ENCODE results near the gene RASSF8. TPM values are rescaled to one million over a fixed set of nuclear protein-coding genes. Genes with fewer than 3 reads are reported as not detected.
"Not testable (repeated sequence)": the region's sequence is repeated elsewhere in the genome, so short reads cannot be mapped to it uniquely, and the experiment has no call there.

RASSF8 gene
- total RNA-seq, 2 donors from 2014 or later: 47.9 to 86.6 TPM

DNA sequence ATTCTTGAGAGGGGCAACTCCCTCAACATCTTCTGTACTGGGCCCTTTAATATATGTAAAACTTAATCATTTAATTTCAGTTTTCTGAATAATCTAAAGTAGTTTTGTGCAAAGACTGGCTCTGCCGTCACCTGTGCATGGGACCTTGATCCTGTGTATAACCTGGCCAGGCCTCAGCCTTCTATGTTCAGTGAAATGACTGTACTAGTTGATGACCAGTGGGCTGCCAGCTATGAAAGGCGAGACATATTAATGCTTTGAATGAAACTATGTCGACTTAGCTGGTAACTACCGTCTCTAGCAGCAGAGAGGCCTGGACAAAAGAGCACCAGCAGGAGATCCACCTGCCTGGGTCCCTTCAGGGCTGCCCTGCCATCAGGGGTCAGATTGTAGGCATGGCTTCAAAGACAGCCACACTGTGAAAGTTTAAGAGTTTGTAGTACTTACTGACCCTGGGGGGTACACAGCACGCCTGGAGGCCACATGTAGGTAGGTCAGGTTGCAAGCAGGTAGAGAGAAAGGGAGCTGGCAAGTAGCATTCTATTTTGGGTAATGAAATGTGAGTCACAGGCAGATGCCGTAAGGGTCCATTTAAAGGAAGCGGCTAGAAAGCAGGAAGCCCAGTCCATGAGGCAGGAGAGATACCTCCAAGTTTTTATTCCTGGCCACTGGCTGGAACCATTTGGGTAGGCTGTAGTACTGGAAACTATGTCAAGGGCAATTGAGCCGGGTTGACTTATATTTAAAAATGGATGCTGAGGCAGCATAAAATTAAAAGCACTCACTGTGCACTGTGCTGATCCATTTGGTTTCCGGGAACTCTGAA, 89.1 kb downstream of the RASSF8 start:
- peaks cover 16 to 39% of the 10 kb centered on the region in 2 donors for H3K4me1 ChIP-seq (ENCODE audit: control insufficient read depth in 1 of 2, low read depth in 2 of 2)
- DNase-seq (ENCODE audit: low spot score) (no peak), ATAC-seq (ENCODE audit: insufficient number of reproducible peaks, low FRiP score, low read depth) (no peak)
- H3K27ac ChIP-seq: no peak overlapping the region
- no peaks in the 10 kb centered on the region for H3K27me3 ChIP-seq (replicated peaks; ENCODE audit: insufficient read depth)
- no peak overlapping the region for H3K4me3 ChIP-seq
- TF ChIP-seq, protein P1, sequence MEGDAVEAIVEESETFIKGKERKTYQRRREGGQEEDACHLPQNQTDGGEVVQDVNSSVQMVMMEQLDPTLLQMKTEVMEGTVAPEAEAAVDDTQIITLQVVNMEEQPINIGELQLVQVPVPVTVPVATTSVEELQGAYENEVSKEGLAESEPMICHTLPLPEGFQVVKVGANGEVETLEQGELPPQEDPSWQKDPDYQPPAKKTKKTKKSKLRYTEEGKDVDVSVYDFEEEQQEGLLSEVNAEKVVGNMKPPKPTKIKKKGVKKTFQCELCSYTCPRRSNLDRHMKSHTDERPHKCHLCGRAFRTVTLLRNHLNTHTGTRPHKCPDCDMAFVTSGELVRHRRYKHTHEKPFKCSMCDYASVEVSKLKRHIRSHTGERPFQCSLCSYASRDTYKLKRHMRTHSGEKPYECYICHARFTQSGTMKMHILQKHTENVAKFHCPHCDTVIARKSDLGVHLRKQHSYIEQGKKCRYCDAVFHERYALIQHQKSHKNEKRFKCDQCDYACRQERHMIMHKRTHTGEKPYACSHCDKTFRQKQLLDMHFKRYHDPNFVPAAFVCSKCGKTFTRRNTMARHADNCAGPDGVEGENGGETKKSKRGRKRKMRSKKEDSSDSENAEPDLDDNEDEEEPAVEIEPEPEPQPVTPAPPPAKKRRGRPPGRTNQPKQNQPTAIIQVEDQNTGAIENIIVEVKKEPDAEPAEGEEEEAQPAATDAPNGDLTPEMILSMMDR (IDR thresholded peaks at IDR 0.05): no peak
- no peaks in the 10 kb centered on the region for H3K36me3 ChIP-seq
- no peaks in the 10 kb centered on the region for H3K9me3 ChIP-seq

DNA sequence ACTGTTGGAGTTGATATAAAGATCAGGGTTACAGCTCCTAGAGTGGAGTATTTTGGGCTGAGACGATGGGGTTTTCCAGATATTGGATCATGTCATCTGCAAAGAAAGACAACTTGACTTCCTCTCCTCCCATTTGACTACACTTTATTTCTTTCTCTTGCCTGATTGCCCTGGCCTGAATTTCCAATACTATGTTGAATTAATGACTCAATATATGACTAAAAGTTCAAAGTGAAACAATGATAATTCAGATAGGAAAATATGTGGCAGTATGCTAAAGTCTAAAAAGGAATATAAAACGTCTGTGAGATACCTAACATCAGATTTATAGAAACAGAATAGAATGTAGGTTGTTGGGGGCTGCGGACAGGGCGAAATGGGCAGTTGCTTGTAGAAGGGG, 94.2 kb downstream of the RASSF8 start:
- H3K9me3 ChIP-seq: no peaks in the 10 kb centered on the region
- H3K36me3 ChIP-seq: no peaks in the 10 kb centered on the region
- peaks cover 20 to 45% of the 10 kb centered on the region in 2 donors for H3K4me1 ChIP-seq (ENCODE audit: control insufficient read depth in 1 of 2, low read depth in 2 of 2)
- TF ChIP-seq, protein P1 (IDR thresholded peaks at IDR 0.05): no peak
- H3K4me3 ChIP-seq: no peak overlapping the region
- no peaks in the 10 kb centered on the region for H3K27me3 ChIP-seq (replicated peaks; ENCODE audit: insufficient read depth)
- ATAC-seq (ENCODE audit: insufficient number of reproducible peaks, low FRiP score, low read depth) (no peak), DNase-seq (ENCODE audit: low spot score) (no peak)
- no peak overlapping the region for H3K27ac ChIP-seq

DNA sequence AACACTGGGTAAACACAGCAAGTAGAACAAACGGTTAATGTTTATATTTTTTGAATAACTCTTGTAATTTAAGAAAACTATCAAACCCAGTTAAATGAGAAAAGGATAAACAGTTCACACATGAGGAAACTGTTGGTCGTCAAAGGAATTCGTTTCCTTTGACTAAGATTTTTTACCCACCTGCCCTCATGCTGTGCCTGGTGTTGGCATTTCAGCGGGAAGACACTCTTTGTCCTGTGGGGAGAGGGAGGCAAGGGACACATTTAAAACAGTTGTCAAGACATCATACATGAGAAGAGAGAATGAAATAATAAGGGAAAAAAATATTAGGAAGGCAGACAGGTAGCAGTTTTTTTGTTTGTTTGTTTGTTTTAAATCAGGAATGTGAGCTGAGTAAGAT, 95.9 kb downstream of the RASSF8 start:
- Histone ChIP-seq H3K36me3 (no peaks in the 10 kb centered on the region), H3K4me1 (ENCODE audit: control insufficient read depth in 1 of 2, low read depth in 2 of 2) (peaks cover 20 to 51% of the 10 kb centered on the region in 2 donors), H3K4me3 (no peak overlapping the region), H3K27me3 (replicated peaks; ENCODE audit: insufficient read depth) (no peaks in the 10 kb centered on the region), H3K9me3 (no peaks in the 10 kb centered on the region), H3K27ac (no peak overlapping the region)
- TF ChIP-seq, protein P1 (IDR thresholded peaks at IDR 0.05): no peak
- DNase-seq (ENCODE audit: low spot score): no peak
- no peak for ATAC-seq (ENCODE audit: insufficient number of reproducible peaks, low FRiP score, low read depth)

DNA sequence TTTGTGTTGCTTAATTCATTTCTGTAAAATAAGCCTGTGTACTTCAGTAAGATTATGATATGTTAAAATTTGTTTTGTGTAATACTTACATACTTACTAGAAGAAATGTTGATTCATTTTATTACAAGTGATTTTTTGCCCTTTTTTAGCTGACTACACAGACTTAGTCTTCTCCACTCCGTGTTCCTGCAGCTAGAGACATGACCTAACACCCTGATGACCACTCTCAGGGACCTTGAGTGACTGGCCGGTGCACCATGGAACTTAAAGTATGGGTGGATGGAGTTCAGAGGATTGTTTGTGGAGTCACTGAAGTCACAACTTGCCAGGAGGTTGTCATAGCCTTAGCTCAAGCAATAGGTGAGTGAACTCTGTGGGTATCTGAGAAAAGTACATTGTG, 96.6 kb downstream of the RASSF8 start:
- Histone ChIP-seq H3K9me3 (no peaks in the 10 kb centered on the region), H3K27me3 (replicated peaks; ENCODE audit: insufficient read depth) (no peaks in the 10 kb centered on the region), H3K36me3 (no peaks in the 10 kb centered on the region), H3K27ac (no peak overlapping the region), H3K4me3 (no peak overlapping the region), H3K4me1 (ENCODE audit: control insufficient read depth in 1 of 2, low read depth in 2 of 2) (peaks cover 20 to 51% of the 10 kb centered on the region in 2 donors)
- DNase-seq (ENCODE audit: low spot score): no peak
- no peak for ATAC-seq (ENCODE audit: insufficient number of reproducible peaks, low FRiP score, low read depth)
- TF ChIP-seq, protein P1 (IDR thresholded peaks at IDR 0.05): no peak

DNA sequence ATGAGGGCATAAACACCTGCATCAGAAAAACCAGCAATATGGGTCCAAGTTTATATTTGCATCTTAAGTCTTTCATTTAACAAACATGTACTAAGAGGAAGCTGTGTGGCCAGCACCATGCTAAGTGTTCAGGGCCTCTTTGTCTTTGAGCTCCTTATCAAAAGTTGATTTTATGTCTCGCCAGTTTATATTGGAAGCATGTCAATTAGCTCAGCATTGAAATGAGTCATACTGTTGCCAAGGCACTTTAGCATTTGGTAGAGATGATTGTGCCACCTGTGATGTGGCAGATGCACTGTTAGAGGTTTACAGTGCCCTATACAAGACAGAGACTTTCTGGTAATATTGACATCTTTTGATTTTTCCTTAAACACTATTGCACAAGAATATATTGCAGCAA, 97.9 kb downstream of the RASSF8 start:
- no peak for ATAC-seq (ENCODE audit: insufficient number of reproducible peaks, low FRiP score, low read depth)
- DNase-seq (ENCODE audit: low spot score): no peak
- Histone ChIP-seq H3K4me1 (ENCODE audit: control insufficient read depth in 1 of 2, low read depth in 2 of 2) (peaks cover 20 to 51% of the 10 kb centered on the region in 2 donors), H3K27ac (no peak overlapping the region), H3K4me3 (no peak overlapping the region), H3K27me3 (replicated peaks; ENCODE audit: insufficient read depth) (no peaks in the 10 kb centered on the region), H3K9me3 (no peaks in the 10 kb centered on the region), H3K36me3 (no peaks in the 10 kb centered on the region)
- TF ChIP-seq, protein P1 (IDR thresholded peaks at IDR 0.05): no peak

DNA sequence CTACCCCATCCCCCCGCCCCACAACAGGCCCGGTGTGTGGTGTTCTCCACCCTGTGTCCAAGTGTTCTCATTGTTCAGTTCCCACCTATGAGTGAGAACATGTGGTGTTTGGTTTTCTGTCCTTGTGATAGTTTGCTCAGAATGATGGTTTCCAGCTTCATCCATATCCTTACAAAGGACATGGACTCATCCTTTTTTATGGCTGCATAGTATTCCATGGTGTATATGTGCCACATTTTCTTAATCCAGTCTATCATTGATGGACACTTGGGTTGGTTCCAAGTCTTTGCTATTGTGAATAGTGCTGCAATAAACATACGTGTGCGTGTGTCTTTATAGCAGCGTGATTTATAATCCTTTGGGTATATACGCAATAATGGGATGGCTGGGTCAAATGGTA, 98.8 kb downstream of the RASSF8 start:
- not testable (repeated sequence) for DNase-seq (ENCODE audit: low spot score); H3K9me3 ChIP-seq; H3K27me3 ChIP-seq (replicated peaks; ENCODE audit: insufficient read depth); H3K36me3 ChIP-seq; H3K4me3 ChIP-seq; H3K27ac ChIP-seq; ATAC-seq (ENCODE audit: insufficient number of reproducible peaks, low FRiP score, low read depth)
- peaks cover 20 to 51% of the 10 kb centered on the region in 2 donors for H3K4me1 ChIP-seq (ENCODE audit: control insufficient read depth in 1 of 2, low read depth in 2 of 2)

All from thoracic aorta (tissue), 2 donors.